IMR-90 (cell line): ENCODE results near the gene UBAC1. TPM values are rescaled to one million over a fixed set of nuclear protein-coding genes. Genes with fewer than 3 reads are reported as not detected.

ENCODE experiments used
- ATAC-seq: fragments of 200-7000 bp; cut with Tn5 transposase; 2 replicates; pipeline ENCODE4 v1.9.1; 2020; ENCODE audit warnings: low read depth, mild to moderate bottlenecking, moderate library complexity
- BruUV-seq: library from RNA; stranded (reverse); fragments of 400-500 nt; replicated peaks from 2 replicates; lab custom pipeline; 2021; lab: Mats Ljungman, UMichigan
- CTCF ChIA-PET: fragments of 300-600 bp; formaldehyde crosslinking; extraction: SDS; loops from one replicate; lab custom pipeline; 2021; ENCODE audit warnings: antibody characterized with exemption; lab: Yijun Ruan, JAX
- POLR2A ChIA-PET: fragments of 300-600 bp; sonication (Branson Sonifier 250); formaldehyde crosslinking; loops from one replicate; lab custom pipeline; 2022; ENCODE audit warnings: antibody characterized with exemption; ENCODE audit not compliant: unreplicated experiment; lab: Charles Lee
- DNase-seq: peaks from one replicate; pipeline ENCODE4 v3.0.0; 2013
- H2AFZ ChIP-seq: replicated peaks from 2 replicates; pipeline ENCODE3; 2013; ENCODE audit warnings: low read length, mild to moderate bottlenecking; ENCODE audit not compliant: poor library complexity
- H2AK5ac ChIP-seq: 2 replicates; pipeline ENCODE4 v1.6.1; 2013; ENCODE audit warnings: low read depth, low read length, inconsistent platforms
- H2AK9ac ChIP-seq: replicated peaks from 2 replicates; pipeline ENCODE3; 2013; ENCODE audit warnings: mild to moderate bottlenecking, low read depth, low read length, moderate library complexity; ENCODE audit not compliant: poor library complexity
- H2BK120ac ChIP-seq: 2 replicates; pipeline ENCODE4 v1.6.1; 2013; ENCODE audit warnings: low read depth, low read length, inconsistent platforms
- H2BK15ac ChIP-seq: 3 replicates; pipeline ENCODE4 v1.6.1; 2013; ENCODE audit warnings: low read depth, low read length, inconsistent platforms
- H2BK20ac ChIP-seq: 2 replicates; pipeline ENCODE4 v1.6.1; 2013; ENCODE audit warnings: low read depth, mild to moderate bottlenecking, inconsistent platforms, low read length, moderate library complexity
- H2BK5ac ChIP-seq: 2 replicates; pipeline ENCODE4 v1.6.1; 2013; ENCODE audit warnings: mild to moderate bottlenecking, low read depth, low read length, inconsistent platforms; ENCODE audit not compliant: poor library complexity, severe bottlenecking
- H3K14ac ChIP-seq: replicated peaks from 2 replicates; pipeline ENCODE4 v1.6.1; 2013; ENCODE audit warnings: low read depth, low read length, inconsistent platforms
- H3K18ac ChIP-seq: 2 replicates; pipeline ENCODE4 v1.6.1; 2013; ENCODE audit warnings: low read depth, low read length, control low read depth
- H3K23ac ChIP-seq: 2 replicates; pipeline ENCODE4 v1.6.1; 2013; ENCODE audit warnings: low read depth, low read length, inconsistent platforms
- H3K27ac ChIP-seq: 2 replicates; pipeline ENCODE4 v1.5.1; 2013; ENCODE audit warnings: mild to moderate bottlenecking, control low read depth, low read length; ENCODE audit not compliant: insufficient read depth
- H3K27me3 ChIP-seq: 2 replicates; pipeline ENCODE4 v1.6.1; 2013; ENCODE audit warnings: low read length; ENCODE audit not compliant: control insufficient read depth, insufficient read depth
- H3K36me3 ChIP-seq: 2 replicates; pipeline ENCODE4 v1.6.1; 2013; ENCODE audit warnings: low read length, mixed read lengths; ENCODE audit not compliant: control insufficient read depth, insufficient read depth
- H3K4ac ChIP-seq: 2 replicates; pipeline ENCODE4 v1.6.1; 2013; ENCODE audit warnings: low read depth, low read length, inconsistent platforms
- H3K4me1 ChIP-seq: 2 replicates; pipeline ENCODE4 v1.6.1; 2013; ENCODE audit warnings: low read length, mixed read lengths; ENCODE audit not compliant: control insufficient read depth, insufficient read depth
- H3K4me2 ChIP-seq: 2 replicates; pipeline ENCODE4 v1.6.1; 2013; ENCODE audit warnings: low read depth, mild to moderate bottlenecking, control low read depth, low read length, moderate library complexity
- H3K4me3 ChIP-seq: 2 replicates; pipeline ENCODE4 v1.5.1; 2013; ENCODE audit warnings: low read depth, mild to moderate bottlenecking, control low read depth, low read length, moderate library complexity; ENCODE audit not compliant: insufficient read depth
- H3K56ac ChIP-seq: 2 replicates; pipeline ENCODE4 v1.6.1; 2013; ENCODE audit warnings: low read length, inconsistent platforms; ENCODE audit not compliant: insufficient read depth; ENCODE audit errors: extremely low read depth
- H3K79me1 ChIP-seq, 2 experiments: 2 replicates each; pipeline ENCODE4 v1.6.1; 2013; ENCODE audit warnings: low read length in 2 of 2, inconsistent platforms in 1 of 2, low read depth in 1 of 2
- H3K9ac ChIP-seq: 2 replicates; pipeline ENCODE4 v1.6.1; 2013; ENCODE audit warnings: low read depth, low read length, control low read depth
- H3K9me1 ChIP-seq: 2 replicates; pipeline ENCODE4 v1.6.1; 2013; ENCODE audit warnings: low read length, inconsistent platforms; ENCODE audit not compliant: insufficient read depth
- H3K9me3 ChIP-seq: 2 replicates; pipeline ENCODE4 v1.6.1; 2013; ENCODE audit warnings: low read length; ENCODE audit not compliant: control insufficient read depth, insufficient read depth
- H4K20me1 ChIP-seq: 2 replicates; pipeline ENCODE4 v1.6.1; 2013; ENCODE audit warnings: low read length, inconsistent platforms; ENCODE audit not compliant: insufficient read depth
- H4K5ac ChIP-seq: 2 replicates; pipeline ENCODE4 v1.6.1; 2013; ENCODE audit warnings: mild to moderate bottlenecking, low read depth, low read length, control low read depth
- H4K8ac ChIP-seq, 2 experiments: 2 replicates each; pipeline ENCODE4 v1.6.1; 2013; ENCODE audit warnings: low read depth in 2 of 2, low read length in 2 of 2, control low read depth in 1 of 2, inconsistent platforms in 1 of 2
- H4K91ac ChIP-seq: 2 replicates; pipeline ENCODE4 v1.6.1; 2013; ENCODE audit warnings: low read depth, low read length, inconsistent platforms; ENCODE audit not compliant: insufficient read depth
- BHLHE40 ChIP-seq: fragments of 150-350 bp; IDR thresholded peaks from 2 replicates; pipeline ENCODE4 v1.6.1; 2016; ENCODE audit warnings: mild to moderate bottlenecking, low read depth, low read length
- CEBPB ChIP-seq: IDR thresholded peaks from 2 replicates; pipeline ENCODE4 v1.6.1; 2012; ENCODE audit warnings: low read depth, low read length, improper control_type of control experiment
- CHD1 ChIP-seq: IDR thresholded peaks from 2 replicates; pipeline ENCODE4 v1.6.1; 2012; ENCODE audit warnings: low read depth, low read length, improper control_type of control experiment
- CTCF ChIP-seq: conservative IDR thresholded peaks from 2 replicates; pipeline ENCODE4 v1.5.1; 2012; ENCODE audit warnings: mild to moderate bottlenecking, low read depth, low read length, improper control_type of control experiment
- ELK1 ChIP-seq: fragments of 150-350 bp; IDR thresholded peaks from 2 replicates; pipeline ENCODE4 v1.6.1; 2016; ENCODE audit warnings: low read depth, mild to moderate bottlenecking, low read length, moderate library complexity, borderline replicate concordance
- FOS ChIP-seq: fragments of 150-350 bp; IDR thresholded peaks from 2 replicates; pipeline ENCODE4 v1.6.1; 2016; ENCODE audit warnings: low read depth, low read length
- MAFK ChIP-seq: IDR thresholded peaks from 2 replicates; pipeline ENCODE4 v1.6.1; 2012; ENCODE audit warnings: low read depth, low read length, improper control_type of control experiment
- MAZ ChIP-seq: IDR thresholded peaks from 2 replicates; pipeline ENCODE4 v1.6.1; 2012; ENCODE audit warnings: low read depth, mild to moderate bottlenecking, low read length, improper control_type of control experiment, moderate library complexity, borderline replicate concordance
- MXI1 ChIP-seq: IDR thresholded peaks from 2 replicates; pipeline ENCODE4 v1.6.1; 2012; ENCODE audit warnings: low read depth, mild to moderate bottlenecking, low read length, moderate library complexity, borderline replicate concordance
- NFE2L2 ChIP-seq: fragments of 150-350 bp; IDR thresholded peaks from 2 replicates; pipeline ENCODE4 v1.6.1; 2016; ENCODE audit warnings: low read depth, mild to moderate bottlenecking, low read length
- POLR2A ChIP-seq: IDR thresholded peaks from 2 replicates; pipeline ENCODE4 v1.6.1; 2012; ENCODE audit warnings: mild to moderate bottlenecking, low read depth, low read length
- RAD21 ChIP-seq: IDR thresholded peaks from 2 replicates; pipeline ENCODE4 v1.6.1; 2012; ENCODE audit warnings: low read length, improper control_type of control experiment
- RCOR1 ChIP-seq: IDR thresholded peaks from 2 replicates; pipeline ENCODE4 v1.6.1; 2012; ENCODE audit warnings: mild to moderate bottlenecking, low read length, improper control_type of control experiment; ENCODE audit not compliant: insufficient replicate concordance
- RFX5 ChIP-seq: IDR thresholded peaks from 2 replicates; pipeline ENCODE4 v1.8.0; 2012; ENCODE audit warnings: low read depth, mild to moderate bottlenecking, low read length, moderate library complexity
- SMC3 ChIP-seq: fragments of 150-350 bp; IDR thresholded peaks from 2 replicates; pipeline ENCODE4 v1.6.1; 2016; ENCODE audit warnings: low read depth, mild to moderate bottlenecking, antibody characterized with exemption, low read length, moderate library complexity
- USF2 ChIP-seq: fragments of 150-350 bp; IDR thresholded peaks from 2 replicates; pipeline ENCODE4 v1.6.1; 2017; ENCODE audit warnings: mild to moderate bottlenecking, antibody characterized with exemption, low read length, low read depth
- WGBS, 2 experiments: methylation state at CpG; one replicate each; pipeline versions ENCODE4 v1.1.5 to v1.1.7; 2013; ENCODE audit warnings: missing lambda C conversion rate in 2 of 2; ENCODE audit not compliant: insufficient read length in 1 of 2; ENCODE audit errors: extremely low coverage in 2 of 2; 5-methylcytosine and 5-hydroxymethylcytosine counted together
- dilution Hi-C: fragments of 300-500 bp; cut with HindIII; formaldehyde crosslinking; loops from one replicate; pipeline ENCODE4 v1.14.3; 2018; ENCODE audit warnings: low sequenced_read_pairs; ENCODE audit not compliant: unreplicated experiment
- in situ Hi-C: fragments of 300-500 bp; cut with MboI; formaldehyde crosslinking; loops from 3 replicates; pipeline ENCODE4 v1.14.3; 2019; ENCODE audit warnings: low sequenced_read_pairs, inconsistent platforms, mixed read lengths
- intact Hi-C: fragments of 100-400 bp; cut with micrococcal nuclease; formaldehyde crosslinking; loops from 2 replicates; pipeline ENCODE4 v1.10.0; 2022
- polyA plus RNA-seq, 3 experiments: library from polyadenylated mRNA; depleted of rRNA; stranded (reverse); fragments of >200 nt; gene quantifications; 2 replicates each; pipeline ENCODE4 v1.2.3, GENCODE V29; 2012; ENCODE audit warnings: low replicate concordance in 1 of 3
- total RNA-seq: library from RNA; depleted of rRNA; stranded (reverse); fragments of >200 nt; gene quantifications from 2 replicates; pipeline ENCODE4 v1.2.3, GENCODE V29; 2012

The UBAC1 gene
- total and polyA plus RNA-seq, 2 of the 4 experiments (the other 2 are of a cell fraction): 25.3 to 33.9 TPM

- Histone ChIP-seq H3K56ac (no peak overlapping the region), H3K9ac (no peak overlapping the region), H2BK5ac (no peak overlapping the region), H2AK9ac (no peak overlapping the region), H3K9me1 (peaks cover 11% of the 10 kb centered on the region), H3K23ac (no peak overlapping the region), H3K18ac (no peak overlapping the region), H3K4me2 (no peak overlapping the region), H3K79me1 (peaks cover 34 to 70% of the 10 kb centered on the region in 2 experiments), H3K4me3 (no peak overlapping the region), H2BK120ac (no peak overlapping the region), H2BK20ac (no peak overlapping the region), H3K4ac (no peak overlapping the region), H3K36me3 (peaks cover 14% of the 10 kb centered on the region), H3K27me3 (no peaks in the 10 kb centered on the region), H4K20me1 (peaks cover 31% of the 10 kb centered on the region), H3K4me1 (peaks cover 7% of the 10 kb centered on the region), H3K27ac (no peak overlapping the region), H2AFZ (no peak overlapping the region), H4K5ac (no peak overlapping the region), H3K9me3 (no peaks in the 10 kb centered on the region), H4K8ac (no peak overlapping the region), H4K91ac (no peak overlapping the region), H2BK15ac (no peak overlapping the region), H2AK5ac (no peak overlapping the region), H3K14ac (no peak overlapping the region)
- in situ Hi-C loops (no loop called here), dilution Hi-C loops (no loop called here), intact Hi-C loops (no loop called here)
- WGBS, 2 experiments: 93% methylated on average over 3 of the region's 8 CpGs; no CpG with 5 or more reads in 1 of the 2 experiments
- TF ChIP-seq ELK1 (no peak), CEBPB (no peak), USF2 (no peak), SMC3 (no peak), CHD1 (no peak), MAZ (no peak), MXI1 (no peak), RCOR1 (no peak), FOS (no peak), BHLHE40 (no peak), RFX5 (no peak), CTCF (no peak), NFE2L2 (no peak), RAD21 (no peak), POLR2A (no peak), MAFK (no peak)
- no TSS peak for BruUV-seq
- ChIA-PET CTCF (no interaction called here), POLR2A (no interaction called here)
- ATAC-seq: no peak
- no peak for DNase-seq
Measured at GRCh38 chr9:135956802-135957174, 4.4 kb downstream of the UBAC1 start.
